Right ventricle myocardium inferior (tissue), 1 donor: Measurements from ENCODE around the gene MARCHF3. TPM values are rescaled to one million over a fixed set of nuclear protein-coding genes. Genes with fewer than 3 reads are reported as not detected.
"Not testable (repeated sequence)": the region's sequence is repeated elsewhere in the genome, so short reads cannot be mapped to it uniquely, and the experiment has no call there.

Experiments
- ATAC-seq: fragments of 200-7000 bp; cut with Tn5 transposase; one replicate; pipeline ENCODE4 v1.9.1; 2020; ENCODE audit warnings: mild to moderate bottlenecking, moderate library complexity
- DNase-seq: peaks from one replicate; pipeline ENCODE4 v3.0.0; 2021; ENCODE audit errors: missing footprints
- intact Hi-C: fragments of 100-400 bp; cut with DNase I; formaldehyde crosslinking; loops from one replicate; pipeline ENCODE4 v1.11.0; 2022
- total RNA-seq: library from RNA; stranded (reverse); fragmentation: NEBNext Ultra II Directional; extraction: Animal tissue kit (Norgen Biotek cat#: 25700); gene quantifications from one replicate; pipeline ENCODE4 v1.2.1, GENCODE V29; 2021
- donor health status: DM: no; HTN: yes; CAD: no; lungs with severe emphysema.

Gene MARCHF3
- total RNA-seq, 1 donor from 2014 or later, result 30.1 TPM

- DNase-seq, result no peak
- intact Hi-C loops, result no loop called here
- ATAC-seq, result peak; percentile 71
Observed at GRCh38 chr5:126851501-126852011, 178.8 kb downstream of the MARCHF3 start.

GRCh38 chr5:126849101-126849678 is 181.2 kb downstream of the MARCHF3 start:
- intact Hi-C loops, result loop anchor here (5.0 kb wide), 1 partner anchor 183 kb away; the partner anchor contains the start of gene MARCHF3
- ATAC-seq (peak; percentile 55), DNase-seq (no peak)

GRCh38 chr5:126848253-126848652 is 182.1 kb downstream of the MARCHF3 start:
- no peak for DNase-seq
- ATAC-seq, result peak; percentile 22
- intact Hi-C loops, result loop anchor here (5.0 kb wide), 1 partner anchor 184 kb away; the partner anchor contains the start of gene MARCHF3

GRCh38 chr5:126847826-126848251 is 182.5 kb downstream of the MARCHF3 start:
- ATAC-seq (peak; percentile 67), DNase-seq (no peak)
- intact Hi-C loops, result loop anchor here (5.0 kb wide), 1 partner anchor 184 kb away; the partner anchor contains the start of gene MARCHF3

GRCh38 chr5:126847456-126847820 is 182.9 kb downstream of the MARCHF3 start:
- no peak for DNase-seq
- no peak for ATAC-seq
- intact Hi-C loops, result loop anchor here (5.0 kb wide), 1 partner anchor 185 kb away; the partner anchor contains the start of gene MARCHF3

- intact Hi-C loops, result loop anchor here (5.0 kb wide), 1 partner anchor 185 kb away; the partner anchor contains the start of gene MARCHF3
- DNase-seq (no peak), ATAC-seq (no peak)
Observed at GRCh38 chr5:126846744-126847455, 183.5 kb downstream of the MARCHF3 start.

GRCh38 chr5:126846344-126846743 is 184.0 kb downstream of the MARCHF3 start:
- DNase-seq, result no peak
- ATAC-seq, result no peak
- intact Hi-C loops, result loop anchor here (5.0 kb wide), 1 partner anchor 186 kb away; the partner anchor contains the start of gene MARCHF3

GRCh38 chr5:126845470-126846070 is 184.8 kb downstream of the MARCHF3 start:
- peak; percentile 8 for ATAC-seq
- intact Hi-C loops, result loop anchor here (5.0 kb wide), 1 partner anchor 187 kb away; the partner anchor contains the start of gene MARCHF3
- peak; percentile 82 for DNase-seq

- intact Hi-C loops, result not testable (repeated sequence)
Observed at GRCh38 chr5:126843375-126843774, 187.0 kb downstream of the MARCHF3 start.

GRCh38 chr5:126839407-126839806 is 191.0 kb downstream of the MARCHF3 start:
- intact Hi-C loops, result loop anchor here (2.0 to 5.0 kb wide), 2 partner anchors 473 to 603 kb away; no protein-coding TSS in a partner anchor
- ATAC-seq, DNase-seq: not testable (repeated sequence)

More at GRCh38 chr5:126843375-126843774, 187.0 kb downstream of the MARCHF3 start:
- DNase-seq, ATAC-seq: not testable (repeated sequence)

- no peak for DNase-seq
- intact Hi-C loops, result loop anchor here (2.0 to 5.0 kb wide), 2 partner anchors 475 to 604 kb away; no protein-coding TSS in a partner anchor
Observed at GRCh38 chr5:126837906-126838539, 192.3 kb downstream of the MARCHF3 start.

GRCh38 chr5:126837242-126837641 is 193.1 kb downstream of the MARCHF3 start:
- ATAC-seq, result no peak
- no peak for DNase-seq
- intact Hi-C loops, result loop anchor here (5.0 kb wide), 1 partner anchor 605 kb away; no protein-coding TSS in a partner anchor

More at GRCh38 chr5:126837906-126838539, 192.3 kb downstream of the MARCHF3 start:
- ATAC-seq, result no peak

- DNase-seq, result no peak
- no peak for ATAC-seq
- intact Hi-C loops, result loop anchor here (5.0 kb wide), 1 partner anchor 606 kb away; no protein-coding TSS in a partner anchor
Observed at GRCh38 chr5:126836778-126837177, 193.6 kb downstream of the MARCHF3 start.

GRCh38 chr5:126831156-126831555 is 199.2 kb downstream of the MARCHF3 start:
- DNase-seq (no peak), ATAC-seq (no peak)
- intact Hi-C loops, result no loop called here

- DNase-seq (no peak), ATAC-seq (no peak)
- intact Hi-C loops, result no loop called here
Observed at GRCh38 chr5:126830061-126830460, 200.3 kb downstream of the MARCHF3 start.

GRCh38 chr5:126829098-126829497 is 201.3 kb downstream of the MARCHF3 start:
- intact Hi-C loops, result no loop called here
- no peak for ATAC-seq

GRCh38 chr5:126826619-126827215 is 203.6 kb downstream of the MARCHF3 start:
- DNase-seq (no peak), ATAC-seq (no peak)
- intact Hi-C loops, result no loop called here

More at GRCh38 chr5:126829098-126829497, 201.3 kb downstream of the MARCHF3 start:
- DNase-seq, result no peak

GRCh38 chr5:126819253-126819652 is 211.1 kb downstream of the MARCHF3 start:
- intact Hi-C loops, result no loop called here

More at GRCh38 chr5:126819253-126819652, 211.1 kb downstream of the MARCHF3 start:
- DNase-seq, result no peak
- no peak for ATAC-seq
